G401 (cell line): ENCODE results near the gene KRTAP5-5. TPM values are rescaled to one million over a fixed set of nuclear protein-coding genes. Genes with fewer than 3 reads are reported as not detected.
A peak's percentile ranks its signal among the peaks of the same experiment; 100 is the strongest.
"Not testable (repeated sequence)": the region's sequence is repeated elsewhere in the genome, so short reads cannot be mapped to it uniquely, and the experiment has no call there.

Experiments used
- DNase-seq: peaks from one replicate; pipeline ENCODE4 v3.0.0-alpha.2; 2015; ENCODE audit warnings: low spot score
- in situ Hi-C: cut with HindIII; loops from 2 replicates; pipeline ENCODE4 v1.10.0; 2016; ENCODE audit warnings: low sequenced_read_pairs, mixed read lengths
- total RNA-seq: library from RNA; depleted of rRNA; stranded (reverse); fragments of >200 nt; shearing (Covaris generic); gene quantifications from 2 replicates; pipeline ENCODE4 v1.2.3, GENCODE V29; 2014

KRTAP5-5 gene
- total RNA-seq, 1 experiment from 2014 or later, result not detected

- DNase-seq, result no peak
- in situ Hi-C loops, result no loop called here
Observed at GRCh38 chr11:1639102-1639620, 9.6 kb downstream of the KRTAP5-5 start.

- in situ Hi-C loops, result no loop called here
- DNase-seq, result no peak
Observed at GRCh38 chr11:1639666-1640065, 10.1 kb downstream of the KRTAP5-5 start.

GRCh38 chr11:1640076-1640946 is 10.7 kb downstream of the KRTAP5-5 start:
- in situ Hi-C loops, result no loop called here
- peak; percentile 34 for DNase-seq

- in situ Hi-C loops, result no loop called here
Observed at GRCh38 chr11:1641096-1641495, 11.5 kb downstream of the KRTAP5-5 start.

GRCh38 chr11:1642288-1643145 is 12.9 kb downstream of the KRTAP5-5 start:
- no peak for DNase-seq
- in situ Hi-C loops, result no loop called here

More at GRCh38 chr11:1641096-1641495, 11.5 kb downstream of the KRTAP5-5 start:
- DNase-seq, result no peak

GRCh38 chr11:1643146-1643690 is 13.6 kb downstream of the KRTAP5-5 start:
- DNase-seq, result no peak
- in situ Hi-C loops, result no loop called here

GRCh38 chr11:1644601-1645356 is 15.2 kb downstream of the KRTAP5-5 start:
- no peak for DNase-seq
- in situ Hi-C loops, result no loop called here

- no peak for DNase-seq
- in situ Hi-C loops, result no loop called here
Observed at GRCh38 chr11:1645357-1645821, 15.8 kb downstream of the KRTAP5-5 start.

- DNase-seq, in situ Hi-C loops: not testable (repeated sequence)
Observed at GRCh38 chr11:1646540-1646939, 17.0 kb downstream of the KRTAP5-5 start.

GRCh38 chr11:1647901-1648652 is 18.5 kb downstream of the KRTAP5-5 start:
- in situ Hi-C loops, result no loop called here
- DNase-seq, result no peak

- no peak for DNase-seq
- in situ Hi-C loops, result no loop called here
Observed at GRCh38 chr11:1648653-1649420, 19.3 kb downstream of the KRTAP5-5 start.

- in situ Hi-C loops, result no loop called here
- DNase-seq, result no peak
Observed at GRCh38 chr11:1650034-1650917, 20.7 kb downstream of the KRTAP5-5 start.

GRCh38 chr11:1650918-1651262 is 21.3 kb downstream of the KRTAP5-5 start:
- DNase-seq, result no peak
- in situ Hi-C loops, result no loop called here

- in situ Hi-C loops, result no loop called here
- DNase-seq, result no peak
Observed at GRCh38 chr11:1651411-1651980, 21.9 kb downstream of the KRTAP5-5 start.

GRCh38 chr11:1652026-1652425 is 22.5 kb downstream of the KRTAP5-5 start:
- in situ Hi-C loops, result no loop called here
- no peak for DNase-seq

GRCh38 chr11:1652442-1652770 is 22.8 kb downstream of the KRTAP5-5 start:
- in situ Hi-C loops, result no loop called here

More at GRCh38 chr11:1652442-1652770, 22.8 kb downstream of the KRTAP5-5 start:
- no peak for DNase-seq
